Neural cell (in vitro differentiated cells): ENCODE measurements around the gene EPYC.

Source experiments
- EZH2 ChIP-seq: fragments of 200-600, 300-800 bp; shearing (Covaris generic), sonication (generic); IDR thresholded peaks from 2 replicates; pipeline ENCODE4 v1.6.1; 2014; ENCODE audit warnings: antibody characterized with exemption, low read length, borderline replicate concordance, mild to moderate bottlenecking; ENCODE audit not compliant: insufficient read depth, poor library complexity, severe bottlenecking
- TF ChIP-seq, protein P1 (sequence below): IDR thresholded peaks from 2 replicates; pipeline ENCODE4 v1.6.1; 2012; ENCODE audit warnings: borderline replicate concordance
- TF ChIP-seq, protein P2 (sequence below): fragments of 450-650 bp; IDR thresholded peaks from 2 replicates; pipeline ENCODE4 v1.5.1; 2014; ENCODE audit warnings: antibody characterized with exemption, mild to moderate bottlenecking, moderate library complexity; ENCODE audit not compliant: poor library complexity, severe bottlenecking

DNA sequence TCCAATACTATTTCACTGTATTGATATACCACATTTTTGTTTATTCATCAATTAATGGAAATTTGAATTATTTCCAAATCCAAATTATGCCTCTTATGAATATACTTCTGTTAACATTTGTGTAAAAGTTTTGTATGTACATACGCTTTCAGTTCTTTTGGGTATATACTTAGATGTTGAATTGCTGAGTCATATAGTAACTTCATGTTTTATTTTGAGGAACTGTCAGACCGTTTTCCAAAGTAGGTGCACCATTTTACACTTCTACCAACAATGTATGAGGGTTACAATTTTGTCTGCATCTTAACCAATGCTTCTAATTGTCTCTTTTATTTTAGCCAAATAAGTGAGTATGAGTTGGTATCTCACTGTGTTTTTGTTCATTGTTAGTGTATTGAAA, 39.6 kb downstream of the EPYC start:
- no peak for TF ChIP-seq EZH2
- TF ChIP-seq, protein P1, sequence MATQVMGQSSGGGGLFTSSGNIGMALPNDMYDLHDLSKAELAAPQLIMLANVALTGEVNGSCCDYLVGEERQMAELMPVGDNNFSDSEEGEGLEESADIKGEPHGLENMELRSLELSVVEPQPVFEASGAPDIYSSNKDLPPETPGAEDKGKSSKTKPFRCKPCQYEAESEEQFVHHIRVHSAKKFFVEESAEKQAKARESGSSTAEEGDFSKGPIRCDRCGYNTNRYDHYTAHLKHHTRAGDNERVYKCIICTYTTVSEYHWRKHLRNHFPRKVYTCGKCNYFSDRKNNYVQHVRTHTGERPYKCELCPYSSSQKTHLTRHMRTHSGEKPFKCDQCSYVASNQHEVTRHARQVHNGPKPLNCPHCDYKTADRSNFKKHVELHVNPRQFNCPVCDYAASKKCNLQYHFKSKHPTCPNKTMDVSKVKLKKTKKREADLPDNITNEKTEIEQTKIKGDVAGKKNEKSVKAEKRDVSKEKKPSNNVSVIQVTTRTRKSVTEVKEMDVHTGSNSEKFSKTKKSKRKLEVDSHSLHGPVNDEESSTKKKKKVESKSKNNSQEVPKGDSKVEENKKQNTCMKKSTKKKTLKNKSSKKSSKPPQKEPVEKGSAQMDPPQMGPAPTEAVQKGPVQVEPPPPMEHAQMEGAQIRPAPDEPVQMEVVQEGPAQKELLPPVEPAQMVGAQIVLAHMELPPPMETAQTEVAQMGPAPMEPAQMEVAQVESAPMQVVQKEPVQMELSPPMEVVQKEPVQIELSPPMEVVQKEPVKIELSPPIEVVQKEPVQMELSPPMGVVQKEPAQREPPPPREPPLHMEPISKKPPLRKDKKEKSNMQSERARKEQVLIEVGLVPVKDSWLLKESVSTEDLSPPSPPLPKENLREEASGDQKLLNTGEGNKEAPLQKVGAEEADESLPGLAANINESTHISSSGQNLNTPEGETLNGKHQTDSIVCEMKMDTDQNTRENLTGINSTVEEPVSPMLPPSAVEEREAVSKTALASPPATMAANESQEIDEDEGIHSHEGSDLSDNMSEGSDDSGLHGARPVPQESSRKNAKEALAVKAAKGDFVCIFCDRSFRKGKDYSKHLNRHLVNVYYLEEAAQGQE: no peak
- TF ChIP-seq, protein P2, sequence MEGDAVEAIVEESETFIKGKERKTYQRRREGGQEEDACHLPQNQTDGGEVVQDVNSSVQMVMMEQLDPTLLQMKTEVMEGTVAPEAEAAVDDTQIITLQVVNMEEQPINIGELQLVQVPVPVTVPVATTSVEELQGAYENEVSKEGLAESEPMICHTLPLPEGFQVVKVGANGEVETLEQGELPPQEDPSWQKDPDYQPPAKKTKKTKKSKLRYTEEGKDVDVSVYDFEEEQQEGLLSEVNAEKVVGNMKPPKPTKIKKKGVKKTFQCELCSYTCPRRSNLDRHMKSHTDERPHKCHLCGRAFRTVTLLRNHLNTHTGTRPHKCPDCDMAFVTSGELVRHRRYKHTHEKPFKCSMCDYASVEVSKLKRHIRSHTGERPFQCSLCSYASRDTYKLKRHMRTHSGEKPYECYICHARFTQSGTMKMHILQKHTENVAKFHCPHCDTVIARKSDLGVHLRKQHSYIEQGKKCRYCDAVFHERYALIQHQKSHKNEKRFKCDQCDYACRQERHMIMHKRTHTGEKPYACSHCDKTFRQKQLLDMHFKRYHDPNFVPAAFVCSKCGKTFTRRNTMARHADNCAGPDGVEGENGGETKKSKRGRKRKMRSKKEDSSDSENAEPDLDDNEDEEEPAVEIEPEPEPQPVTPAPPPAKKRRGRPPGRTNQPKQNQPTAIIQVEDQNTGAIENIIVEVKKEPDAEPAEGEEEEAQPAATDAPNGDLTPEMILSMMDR: no peak
